ENCODE measurements around the gene HAPLN3.

GRCh38 chr15:88841236-88841635 is 54.1 kb downstream of the HAPLN3 start:
- TF ChIP-seq, protein P1, sequence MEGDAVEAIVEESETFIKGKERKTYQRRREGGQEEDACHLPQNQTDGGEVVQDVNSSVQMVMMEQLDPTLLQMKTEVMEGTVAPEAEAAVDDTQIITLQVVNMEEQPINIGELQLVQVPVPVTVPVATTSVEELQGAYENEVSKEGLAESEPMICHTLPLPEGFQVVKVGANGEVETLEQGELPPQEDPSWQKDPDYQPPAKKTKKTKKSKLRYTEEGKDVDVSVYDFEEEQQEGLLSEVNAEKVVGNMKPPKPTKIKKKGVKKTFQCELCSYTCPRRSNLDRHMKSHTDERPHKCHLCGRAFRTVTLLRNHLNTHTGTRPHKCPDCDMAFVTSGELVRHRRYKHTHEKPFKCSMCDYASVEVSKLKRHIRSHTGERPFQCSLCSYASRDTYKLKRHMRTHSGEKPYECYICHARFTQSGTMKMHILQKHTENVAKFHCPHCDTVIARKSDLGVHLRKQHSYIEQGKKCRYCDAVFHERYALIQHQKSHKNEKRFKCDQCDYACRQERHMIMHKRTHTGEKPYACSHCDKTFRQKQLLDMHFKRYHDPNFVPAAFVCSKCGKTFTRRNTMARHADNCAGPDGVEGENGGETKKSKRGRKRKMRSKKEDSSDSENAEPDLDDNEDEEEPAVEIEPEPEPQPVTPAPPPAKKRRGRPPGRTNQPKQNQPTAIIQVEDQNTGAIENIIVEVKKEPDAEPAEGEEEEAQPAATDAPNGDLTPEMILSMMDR (IDR thresholded peaks at IDR 0.05), result no peak
- TF ChIP-seq POLR2AphosphoS5 (IDR thresholded peaks at IDR 0.05), result no peak
